GM21447 (cell line): ENCODE data around the gene POLR1H.
A peak's percentile ranks its signal among the peaks of the same experiment; 100 is the strongest.

Source experiments
- ATAC-seq: cut with Tn5 transposase; IDR thresholded peaks from one replicate; pipeline ENCODE4 v1.9.1; 2021; ENCODE audit not compliant: unreplicated experiment

POLR1H gene

GRCh38 chr6:30061858-30062458 lies 893 bp downstream of the POLR1H start:
- no peak for ATAC-seq

- no peak for ATAC-seq
Measured at GRCh38 chr6:30062471-30063178, 1.6 kb downstream of the POLR1H start.

GRCh38 chr6:30063315-30063714 lies 2.2 kb downstream of the POLR1H start:
- ATAC-seq: no peak

GRCh38 chr6:30066082-30066481 lies 5.0 kb downstream of the POLR1H start:
- ATAC-seq: no peak

GRCh38 chr6:30066577-30067459 lies 5.8 kb downstream of the POLR1H start, which contains the start of gene PPP1R11:
Gene PPP1R11, plus strand, starts transcription at chr6:30067198. Its CDS starts 213 bp downstream, at chr6:30067411.
- ATAC-seq: peak; percentile 96

- ATAC-seq: no peak
Measured at GRCh38 chr6:30067460-30068139, 6.5 kb downstream of the POLR1H start.

- no peak for ATAC-seq
Measured at GRCh38 chr6:30071081-30071818, 10.2 kb downstream of the POLR1H start.

GRCh38 chr6:30071858-30072257 lies 10.8 kb downstream of the POLR1H start:
- ATAC-seq: no peak

- ATAC-seq: no peak
Measured at GRCh38 chr6:30073489-30074235, 12.6 kb downstream of the POLR1H start.

GRCh38 chr6:30074331-30075093 lies 13.4 kb downstream of the POLR1H start:
- no peak for ATAC-seq

- ATAC-seq: no peak
Measured at GRCh38 chr6:30075094-30075789, 14.2 kb downstream of the POLR1H start, which contains the start of gene RNF39. Gene RNF39, minus strand, starts transcription at chr6:30075769. Its CDS starts 184 bp downstream, at chr6:30075585.

- ATAC-seq: no peak
Measured at GRCh38 chr6:30075790-30076732, 15.0 kb downstream of the POLR1H start.

- ATAC-seq: no peak
Measured at GRCh38 chr6:30077218-30077617, 16.2 kb downstream of the POLR1H start.

GRCh38 chr6:30087876-30088275 lies 26.8 kb downstream of the POLR1H start:
- ATAC-seq: no peak

GRCh38 chr6:30091577-30092381 lies 30.7 kb downstream of the POLR1H start:
- no peak for ATAC-seq

- ATAC-seq: no peak
Measured at GRCh38 chr6:30092852-30093543, 31.9 kb downstream of the POLR1H start.
